PC-3 (cell line): ENCODE data around the gene TMEM161B.

Experiments used
- EZH2 ChIP-seq: fragments of 300-600 bp; sonication (generic); IDR thresholded peaks from one replicate; pipeline ENCODE4 v1.6.1; 2017; ENCODE audit warnings: antibody characterized with exemption, mild to moderate bottlenecking, low read length; ENCODE audit not compliant: unreplicated experiment
- EZH2phosphoT487 ChIP-seq: fragments of 300-600 bp; sonication (generic); IDR thresholded peaks from 2 replicates; pipeline ENCODE4 v1.6.1; 2018; ENCODE audit warnings: mild to moderate bottlenecking, antibody characterized with exemption, low read length, borderline replicate concordance
- TF ChIP-seq, protein P1 (sequence below): fragments of 300-600 bp; sonication (generic); conservative IDR thresholded peaks from 2 replicates; pipeline ENCODE4 v1.5.1; 2017; ENCODE audit warnings: antibody characterized with exemption, low read depth, mild to moderate bottlenecking, low read length

GRCh38 chr5:88281322-88281721 lies 12.7 kb upstream of the TMEM161B start:
- TF ChIP-seq, protein P1, sequence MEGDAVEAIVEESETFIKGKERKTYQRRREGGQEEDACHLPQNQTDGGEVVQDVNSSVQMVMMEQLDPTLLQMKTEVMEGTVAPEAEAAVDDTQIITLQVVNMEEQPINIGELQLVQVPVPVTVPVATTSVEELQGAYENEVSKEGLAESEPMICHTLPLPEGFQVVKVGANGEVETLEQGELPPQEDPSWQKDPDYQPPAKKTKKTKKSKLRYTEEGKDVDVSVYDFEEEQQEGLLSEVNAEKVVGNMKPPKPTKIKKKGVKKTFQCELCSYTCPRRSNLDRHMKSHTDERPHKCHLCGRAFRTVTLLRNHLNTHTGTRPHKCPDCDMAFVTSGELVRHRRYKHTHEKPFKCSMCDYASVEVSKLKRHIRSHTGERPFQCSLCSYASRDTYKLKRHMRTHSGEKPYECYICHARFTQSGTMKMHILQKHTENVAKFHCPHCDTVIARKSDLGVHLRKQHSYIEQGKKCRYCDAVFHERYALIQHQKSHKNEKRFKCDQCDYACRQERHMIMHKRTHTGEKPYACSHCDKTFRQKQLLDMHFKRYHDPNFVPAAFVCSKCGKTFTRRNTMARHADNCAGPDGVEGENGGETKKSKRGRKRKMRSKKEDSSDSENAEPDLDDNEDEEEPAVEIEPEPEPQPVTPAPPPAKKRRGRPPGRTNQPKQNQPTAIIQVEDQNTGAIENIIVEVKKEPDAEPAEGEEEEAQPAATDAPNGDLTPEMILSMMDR: no peak
- TF ChIP-seq EZH2phosphoT487 (no peak), EZH2 (no peak)
